ENCODE measurements around the gene CDK18. TPM values are rescaled to one million over a fixed set of nuclear protein-coding genes. Genes with fewer than 3 reads are reported as not detected.

Gene CDK18
- polyA plus RNA-seq, 1 donor from 2014 or later: not detected

DNA sequence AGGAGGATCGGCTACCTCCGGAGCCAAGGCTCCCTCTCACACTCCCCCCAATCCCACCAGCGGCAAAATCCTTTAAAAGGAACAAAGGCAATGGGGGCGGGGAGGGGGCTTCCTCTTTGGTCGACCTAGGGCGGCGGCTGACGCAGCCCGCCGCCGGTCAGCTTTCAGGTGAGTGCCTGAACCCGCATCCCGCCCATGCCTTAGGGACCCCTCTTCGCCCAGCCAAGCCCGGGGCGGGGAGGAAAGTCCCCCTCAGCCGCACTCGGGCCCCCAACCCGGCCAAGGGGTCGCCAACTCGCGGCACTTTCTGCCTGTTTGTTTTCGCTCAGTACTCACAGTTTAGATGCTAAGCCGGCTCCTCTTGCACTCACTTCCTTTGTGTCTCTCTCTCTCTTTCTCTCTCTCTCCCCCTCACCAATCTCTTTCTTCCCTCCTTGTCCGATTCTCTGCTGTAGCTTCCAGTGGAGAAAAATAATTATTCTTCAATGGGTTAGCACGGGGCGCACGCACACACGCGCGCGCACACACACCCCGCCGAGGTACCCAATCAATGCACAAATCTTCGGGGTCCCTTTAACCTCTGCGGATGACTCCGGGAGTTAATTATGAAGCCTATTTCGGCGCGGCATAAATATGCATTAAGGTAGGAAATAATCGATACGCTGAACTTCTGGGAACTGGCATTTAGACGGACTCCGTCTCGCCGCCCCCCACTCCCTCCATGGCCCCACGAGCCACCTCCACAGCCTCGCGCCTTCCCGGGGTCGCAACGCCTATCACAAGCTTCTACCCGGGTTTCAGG, 48.7 kb upstream of the CDK18 start, which contains the start of gene BLACAT1:
Gene BLACAT1 (minus strand): TSS at position 465 of the 802 bp plus-strand sequence.
- no peaks in the 10 kb centered on the region for H3K27me3 ChIP-seq (ENCODE audit: insufficient read depth, low read depth, low read length)
- peak; percentile 9 for TF ChIP-seq POLR2AphosphoS5 (IDR thresholded peaks at IDR 0.05)
- no peak for TF ChIP-seq EP300 (conservative IDR thresholded peaks at IDR 0.05; ENCODE audit: poor library complexity, severe bottlenecking)
- TF ChIP-seq EZH2 (IDR thresholded peaks at IDR 0.05; ENCODE audit: borderline replicate concordance, insufficient read depth, low read length, poor library complexity, severe bottlenecking): no peak
- no peak for TF ChIP-seq TAF1 (IDR thresholded peaks at IDR 0.05; ENCODE audit: low read depth)
- peak; percentile 49 for TF ChIP-seq SMC3 (conservative IDR thresholded peaks at IDR 0.05; ENCODE audit: poor library complexity)
- no peak for TF ChIP-seq MXI1 (conservative IDR thresholded peaks at IDR 0.05; ENCODE audit: poor library complexity, severe bottlenecking)
- TF ChIP-seq RAD21 (conservative IDR thresholded peaks at IDR 0.05): no peak
- TF ChIP-seq, protein P1, sequence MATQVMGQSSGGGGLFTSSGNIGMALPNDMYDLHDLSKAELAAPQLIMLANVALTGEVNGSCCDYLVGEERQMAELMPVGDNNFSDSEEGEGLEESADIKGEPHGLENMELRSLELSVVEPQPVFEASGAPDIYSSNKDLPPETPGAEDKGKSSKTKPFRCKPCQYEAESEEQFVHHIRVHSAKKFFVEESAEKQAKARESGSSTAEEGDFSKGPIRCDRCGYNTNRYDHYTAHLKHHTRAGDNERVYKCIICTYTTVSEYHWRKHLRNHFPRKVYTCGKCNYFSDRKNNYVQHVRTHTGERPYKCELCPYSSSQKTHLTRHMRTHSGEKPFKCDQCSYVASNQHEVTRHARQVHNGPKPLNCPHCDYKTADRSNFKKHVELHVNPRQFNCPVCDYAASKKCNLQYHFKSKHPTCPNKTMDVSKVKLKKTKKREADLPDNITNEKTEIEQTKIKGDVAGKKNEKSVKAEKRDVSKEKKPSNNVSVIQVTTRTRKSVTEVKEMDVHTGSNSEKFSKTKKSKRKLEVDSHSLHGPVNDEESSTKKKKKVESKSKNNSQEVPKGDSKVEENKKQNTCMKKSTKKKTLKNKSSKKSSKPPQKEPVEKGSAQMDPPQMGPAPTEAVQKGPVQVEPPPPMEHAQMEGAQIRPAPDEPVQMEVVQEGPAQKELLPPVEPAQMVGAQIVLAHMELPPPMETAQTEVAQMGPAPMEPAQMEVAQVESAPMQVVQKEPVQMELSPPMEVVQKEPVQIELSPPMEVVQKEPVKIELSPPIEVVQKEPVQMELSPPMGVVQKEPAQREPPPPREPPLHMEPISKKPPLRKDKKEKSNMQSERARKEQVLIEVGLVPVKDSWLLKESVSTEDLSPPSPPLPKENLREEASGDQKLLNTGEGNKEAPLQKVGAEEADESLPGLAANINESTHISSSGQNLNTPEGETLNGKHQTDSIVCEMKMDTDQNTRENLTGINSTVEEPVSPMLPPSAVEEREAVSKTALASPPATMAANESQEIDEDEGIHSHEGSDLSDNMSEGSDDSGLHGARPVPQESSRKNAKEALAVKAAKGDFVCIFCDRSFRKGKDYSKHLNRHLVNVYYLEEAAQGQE (IDR thresholded peaks at IDR 0.05; ENCODE audit: borderline replicate concordance): peak; percentile 14
- TF ChIP-seq, protein P2, sequence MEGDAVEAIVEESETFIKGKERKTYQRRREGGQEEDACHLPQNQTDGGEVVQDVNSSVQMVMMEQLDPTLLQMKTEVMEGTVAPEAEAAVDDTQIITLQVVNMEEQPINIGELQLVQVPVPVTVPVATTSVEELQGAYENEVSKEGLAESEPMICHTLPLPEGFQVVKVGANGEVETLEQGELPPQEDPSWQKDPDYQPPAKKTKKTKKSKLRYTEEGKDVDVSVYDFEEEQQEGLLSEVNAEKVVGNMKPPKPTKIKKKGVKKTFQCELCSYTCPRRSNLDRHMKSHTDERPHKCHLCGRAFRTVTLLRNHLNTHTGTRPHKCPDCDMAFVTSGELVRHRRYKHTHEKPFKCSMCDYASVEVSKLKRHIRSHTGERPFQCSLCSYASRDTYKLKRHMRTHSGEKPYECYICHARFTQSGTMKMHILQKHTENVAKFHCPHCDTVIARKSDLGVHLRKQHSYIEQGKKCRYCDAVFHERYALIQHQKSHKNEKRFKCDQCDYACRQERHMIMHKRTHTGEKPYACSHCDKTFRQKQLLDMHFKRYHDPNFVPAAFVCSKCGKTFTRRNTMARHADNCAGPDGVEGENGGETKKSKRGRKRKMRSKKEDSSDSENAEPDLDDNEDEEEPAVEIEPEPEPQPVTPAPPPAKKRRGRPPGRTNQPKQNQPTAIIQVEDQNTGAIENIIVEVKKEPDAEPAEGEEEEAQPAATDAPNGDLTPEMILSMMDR (IDR thresholded peaks at IDR 0.05; ENCODE audit: poor library complexity, severe bottlenecking): no peak
- H3K36me3 ChIP-seq (ENCODE audit: insufficient read depth, low read length): peaks cover 6% of the 10 kb centered on the region
- peak within 1 kb of the TSS; percentile 35 for H2AFZ ChIP-seq (ENCODE audit: low read depth, low read length)
- H4K20me1 ChIP-seq (ENCODE audit: insufficient read depth): peaks cover 8% of the 10 kb centered on the region
- H3K4me3 ChIP-seq (ENCODE audit: low read length): peak within 1 kb of the TSS; percentile 81
- H3K27ac ChIP-seq (ENCODE audit: low read length): peak within 1 kb of the TSS; percentile 93
- H3K9me3 ChIP-seq (ENCODE audit: low read length): no peaks in the 10 kb centered on the region
- peak within 1 kb of the TSS; percentile 93 for H3K9ac ChIP-seq (ENCODE audit: low read length)
- no peaks in the 10 kb centered on the region for H3K9me2 ChIP-seq (ENCODE audit: insufficient read depth, low read length)
- peaks cover 4% of the 10 kb centered on the region for H3F3A ChIP-seq (ENCODE audit: insufficient read depth, low read length, poor library complexity, severe bottlenecking)
- H3K79me2 ChIP-seq (replicated peaks; ENCODE audit: insufficient read depth, low read length): peaks cover 63% of the 10 kb centered on the region
- peak within 1 kb of the TSS; percentile 98 for H3K4me2 ChIP-seq (ENCODE audit: low read length)

DNA sequence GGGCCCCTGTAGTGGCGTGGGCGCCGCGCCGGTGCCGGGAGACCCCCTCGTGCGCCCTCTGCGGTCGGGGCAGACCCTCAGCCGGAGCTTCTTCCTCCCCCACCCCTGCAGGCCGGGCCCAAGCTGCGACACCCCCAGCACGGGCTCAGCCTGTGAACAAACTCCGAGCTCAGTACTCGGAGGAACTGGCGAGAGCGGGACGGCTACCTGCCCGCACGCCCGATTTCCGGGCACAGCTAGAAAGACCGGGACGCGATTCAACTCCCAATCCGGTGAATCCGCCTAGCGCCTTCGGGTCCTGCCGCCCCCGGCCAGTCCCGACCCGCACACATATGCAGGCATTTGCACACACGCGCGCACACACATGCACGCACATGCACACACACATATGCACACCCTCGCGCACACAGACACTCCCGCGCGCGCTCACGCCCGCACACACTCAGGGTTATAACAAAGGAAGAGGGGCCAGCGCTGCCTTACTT, 48.0 kb upstream of the CDK18 start:
- H4K20me1 ChIP-seq (ENCODE audit: insufficient read depth): peaks cover 8% of the 10 kb centered on the region
- no peaks in the 10 kb centered on the region for H3K9me3 ChIP-seq (ENCODE audit: low read length)
- H3K4me2 ChIP-seq (ENCODE audit: low read length): peak overlapping the region; percentile 98
- peak overlapping the region; percentile 81 for H3K4me3 ChIP-seq (ENCODE audit: low read length)
- H3K9me2 ChIP-seq (ENCODE audit: insufficient read depth, low read length): no peaks in the 10 kb centered on the region
- peak overlapping the region; percentile 35 for H2AFZ ChIP-seq (ENCODE audit: low read depth, low read length)
- H3K27me3 ChIP-seq (ENCODE audit: insufficient read depth, low read depth, low read length): no peaks in the 10 kb centered on the region
- H3F3A ChIP-seq (ENCODE audit: insufficient read depth, low read length, poor library complexity, severe bottlenecking): peaks cover 4% of the 10 kb centered on the region
- H3K79me2 ChIP-seq (replicated peaks; ENCODE audit: insufficient read depth, low read length): peaks cover 56% of the 10 kb centered on the region
- H3K36me3 ChIP-seq (ENCODE audit: insufficient read depth, low read length): peaks cover 6% of the 10 kb centered on the region
- H3K9ac ChIP-seq (ENCODE audit: low read length): peak overlapping the region; percentile 93
- H3K27ac ChIP-seq (ENCODE audit: low read length): peak overlapping the region; percentile 93
- TF ChIP-seq SMC3 (conservative IDR thresholded peaks at IDR 0.05; ENCODE audit: poor library complexity) (no peak), EZH2 (IDR thresholded peaks at IDR 0.05; ENCODE audit: borderline replicate concordance, insufficient read depth, low read length, poor library complexity, severe bottlenecking) (no peak), RAD21 (conservative IDR thresholded peaks at IDR 0.05) (no peak), MXI1 (conservative IDR thresholded peaks at IDR 0.05; ENCODE audit: poor library complexity, severe bottlenecking) (peak; percentile 76), TAF1 (IDR thresholded peaks at IDR 0.05; ENCODE audit: low read depth) (peak; percentile 82), EP300 (conservative IDR thresholded peaks at IDR 0.05; ENCODE audit: poor library complexity, severe bottlenecking) (no peak), POLR2AphosphoS5 (IDR thresholded peaks at IDR 0.05) (no peak)
- TF ChIP-seq, protein P1 (IDR thresholded peaks at IDR 0.05; ENCODE audit: borderline replicate concordance): peak; percentile 23
- TF ChIP-seq, protein P2 (IDR thresholded peaks at IDR 0.05; ENCODE audit: poor library complexity, severe bottlenecking): peak; percentile 71

Data from neural cell (in vitro differentiated cells).